ENCODE measurements around the gene EVL. TPM values are rescaled to one million over a fixed set of nuclear protein-coding genes. Genes with fewer than 3 reads are reported as not detected.
"Not testable (repeated sequence)": the region's sequence is repeated elsewhere in the genome, so short reads cannot be mapped to it uniquely, and the experiment has no call there.

Gene EVL
- total and polyA plus RNA-seq, 4 donors = 54.5 to 99.9 (median 78.2) TPM

GRCh38 chr14:100063314-100063941 lies 1.8 kb upstream of the EVL start:
- H3K36me3 ChIP-seq (ENCODE audit: control insufficient read depth in 4 of 4, insufficient read depth in 4 of 4, low read length in 4 of 4) = no peaks in the 10 kb centered on the region
- peaks cover 2 to 13% (median 8%) of the 10 kb centered on the region in 5 donors for H3K4me1 ChIP-seq (ENCODE audit: control insufficient read depth in 5 of 5, insufficient read depth in 5 of 5, low read length in 5 of 5)
- no peaks in the 10 kb centered on the region for H3K27me3 ChIP-seq (ENCODE audit: control insufficient read depth in 3 of 3, insufficient read depth in 3 of 3, low read length in 2 of 3)
- H3K27ac ChIP-seq (ENCODE audit: low read depth in 1 of 2, low read length in 1 of 2) = no peak overlapping the region
- no peak for DNase-seq
- no peak for TF ChIP-seq CTCF (IDR thresholded peaks at IDR 0.05; ENCODE audit: control extremely low read depth, extremely low read depth)
- no peak overlapping the region for H3K9ac ChIP-seq (ENCODE audit: insufficient read depth in 1 of 2, low read length in 2 of 2)
- no peak for ATAC-seq (ENCODE audit: insufficient read depth, low FRiP score)
- 83 to 84% methylated on average over 6 of the region's 6 CpGs for WGBS, 2 donors
- no peaks in the 10 kb centered on the region for H3K9me3 ChIP-seq (ENCODE audit: control insufficient read depth in 4 of 4, insufficient read depth in 3 of 4, low read length in 3 of 4)
- no peak overlapping the region for H3K4me3 ChIP-seq

GRCh38 chr14:100064335-100065092 lies 708 bp upstream of the EVL start:
- not testable (repeated sequence) for DNase-seq; H3K4me1 ChIP-seq (ENCODE audit: control insufficient read depth in 5 of 5, insufficient read depth in 5 of 5, low read length in 5 of 5); ATAC-seq (ENCODE audit: insufficient read depth, low FRiP score); H3K9me3 ChIP-seq (ENCODE audit: control insufficient read depth in 4 of 4, insufficient read depth in 3 of 4, low read length in 3 of 4); H3K36me3 ChIP-seq (ENCODE audit: control insufficient read depth in 4 of 4, insufficient read depth in 4 of 4, low read length in 4 of 4); H3K27me3 ChIP-seq (ENCODE audit: control insufficient read depth in 3 of 3, insufficient read depth in 3 of 3, low read length in 2 of 3); H3K4me3 ChIP-seq; H3K9ac ChIP-seq (ENCODE audit: insufficient read depth in 1 of 2, low read length in 2 of 2)
- WGBS, 2 donors = 72 to 81% methylated on average over 12 of the region's 12 CpGs
- H3K27ac ChIP-seq (ENCODE audit: low read depth in 1 of 2, low read length in 1 of 2) = peak overlapping the region in 1 of 2 donors; percentile 74

GRCh38 chr14:100065942-100066574 lies 836 bp downstream of the EVL start:
- ATAC-seq (ENCODE audit: insufficient read depth, low FRiP score) (no peak), DNase-seq (no peak)
- Histone ChIP-seq H3K36me3 (ENCODE audit: control insufficient read depth in 4 of 4, insufficient read depth in 4 of 4, low read length in 4 of 4) (no peaks in the 10 kb centered on the region), H3K27me3 (ENCODE audit: control insufficient read depth in 3 of 3, insufficient read depth in 3 of 3, low read length in 2 of 3) (no peaks in the 10 kb centered on the region), H3K9me3 (ENCODE audit: control insufficient read depth in 4 of 4, insufficient read depth in 3 of 4, low read length in 3 of 4) (no peaks in the 10 kb centered on the region), H3K27ac (ENCODE audit: low read depth in 1 of 2, low read length in 1 of 2) (peak overlapping the region in 1 of 2 donors; percentile 74), H3K4me3 (no peak overlapping the region), H3K4me1 (ENCODE audit: control insufficient read depth in 5 of 5, insufficient read depth in 5 of 5, low read length in 5 of 5) (peaks cover 0 to 10% (median 5%) of the 10 kb centered on the region in 5 donors), H3K9ac (ENCODE audit: insufficient read depth in 1 of 2, low read length in 2 of 2) (no peak overlapping the region)
- no peak for TF ChIP-seq CTCF (IDR thresholded peaks at IDR 0.05; ENCODE audit: control extremely low read depth, extremely low read depth)
- whole genome bisulfite sequencing, 2 donors = 26 to 58% methylated on average over 10 of the region's 10 CpGs

- TF ChIP-seq CTCF (IDR thresholded peaks at IDR 0.05; ENCODE audit: control extremely low read depth, extremely low read depth) = no peak
- Histone ChIP-seq H3K4me3 (no peak overlapping the region), H3K27ac (ENCODE audit: low read depth in 1 of 2, low read length in 1 of 2) (peak overlapping the region in 1 of 2 donors; percentile 57), H3K27me3 (ENCODE audit: control insufficient read depth in 3 of 3, insufficient read depth in 3 of 3, low read length in 2 of 3) (no peaks in the 10 kb centered on the region), H3K9ac (ENCODE audit: insufficient read depth in 1 of 2, low read length in 2 of 2) (no peak overlapping the region), H3K4me1 (ENCODE audit: control insufficient read depth in 5 of 5, insufficient read depth in 5 of 5, low read length in 5 of 5) (peaks cover 0 to 10% (median 5%) of the 10 kb centered on the region in 5 donors), H3K36me3 (ENCODE audit: control insufficient read depth in 4 of 4, insufficient read depth in 4 of 4, low read length in 4 of 4) (no peaks in the 10 kb centered on the region), H3K9me3 (ENCODE audit: control insufficient read depth in 4 of 4, insufficient read depth in 3 of 4, low read length in 3 of 4) (no peaks in the 10 kb centered on the region)
- DNase-seq (no peak), ATAC-seq (ENCODE audit: insufficient read depth, low FRiP score) (no peak)
- WGBS, 2 donors = 61 to 67% methylated on average over 10 of the region's 10 CpGs
Observed at GRCh38 chr14:100066962-100067361, 1.7 kb downstream of the EVL start.

Measured in lung (tissue), 12 donors.